ELR (cell line): ENCODE measurements around the gene CHD3.
"Not testable (repeated sequence)": the region's sequence is repeated elsewhere in the genome, so short reads cannot be mapped to it uniquely, and the experiment has no call there.

Source experiments
- DNase-seq: peaks from one replicate; pipeline ENCODE4 v3.0.0-alpha.2; 2015; ENCODE audit warnings: low read depth

The CHD3 gene

DNA sequence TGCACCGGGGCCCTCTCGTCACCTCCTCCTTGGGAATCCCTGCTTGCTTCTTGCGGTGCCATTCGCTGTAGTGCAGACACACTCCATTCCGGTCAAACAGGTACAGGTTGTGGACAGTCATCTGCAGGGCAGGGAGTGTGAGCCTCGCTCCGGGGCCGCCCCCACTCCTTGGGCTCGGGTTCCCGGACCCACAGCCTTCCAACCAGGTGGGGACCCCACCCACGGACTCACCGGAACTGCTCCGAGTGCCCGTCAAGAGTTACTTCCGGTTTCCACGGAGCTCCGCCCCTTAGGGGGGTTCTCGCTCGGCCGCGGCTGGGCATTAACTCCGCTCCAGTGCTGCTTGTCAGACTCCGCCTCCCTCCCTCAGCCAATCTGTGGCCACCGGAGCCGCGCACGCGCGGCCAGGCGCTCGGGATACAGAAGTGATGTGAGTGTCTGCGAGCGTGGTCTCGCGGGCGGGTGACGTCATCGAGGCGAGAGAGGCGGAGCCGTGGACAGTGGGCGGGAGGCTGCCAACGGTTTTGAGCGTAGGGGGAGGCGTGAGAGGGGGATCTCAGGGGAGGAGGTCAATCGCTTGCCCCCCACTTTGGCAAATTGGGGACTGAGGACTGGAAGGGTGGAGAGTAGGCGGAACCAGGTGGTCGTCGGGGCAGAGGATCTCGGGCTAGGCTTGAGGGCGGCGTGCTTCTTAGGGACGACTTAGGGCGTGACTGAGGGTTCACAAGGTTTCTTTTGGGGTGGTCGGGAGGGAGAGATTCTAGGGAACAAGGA is 43.3 kb downstream of the CHD3 start, which contains the start of the genes CNTROB and TRAPPC1:
Gene CNTROB, plus strand, starts transcription at position 498 of the 774 bp plus-strand sequence. CDS start 874 bp downstream, outside the sequence.
Gene TRAPPC1, minus strand, starts transcription at position 238 of the 774 bp plus-strand sequence. Its CDS starts 117 bp downstream, at position 121.
- peak; percentile 99 for DNase-seq

DNA sequence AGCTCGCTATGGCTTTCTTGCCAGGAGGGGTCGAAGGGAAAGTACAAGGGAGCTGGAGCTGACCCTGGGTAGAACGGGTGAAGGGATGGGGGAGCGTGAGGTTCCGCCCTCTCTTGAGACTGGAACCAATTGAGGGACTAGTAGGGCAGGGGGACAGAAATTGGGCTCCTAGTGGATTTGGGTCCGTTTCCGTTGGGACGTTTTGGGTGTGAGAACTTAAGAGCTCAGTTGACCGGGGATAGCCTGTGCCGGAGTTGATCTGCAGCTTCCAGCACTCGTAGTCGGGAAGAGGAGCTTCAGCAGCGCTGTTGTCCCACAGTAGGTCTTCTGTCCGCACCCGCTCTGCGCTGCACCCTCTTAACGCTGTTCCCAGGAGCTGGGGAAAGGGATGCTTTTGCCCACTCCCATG is 43.9 kb downstream of the CHD3 start:
- peak; percentile 57 for DNase-seq

DNA sequence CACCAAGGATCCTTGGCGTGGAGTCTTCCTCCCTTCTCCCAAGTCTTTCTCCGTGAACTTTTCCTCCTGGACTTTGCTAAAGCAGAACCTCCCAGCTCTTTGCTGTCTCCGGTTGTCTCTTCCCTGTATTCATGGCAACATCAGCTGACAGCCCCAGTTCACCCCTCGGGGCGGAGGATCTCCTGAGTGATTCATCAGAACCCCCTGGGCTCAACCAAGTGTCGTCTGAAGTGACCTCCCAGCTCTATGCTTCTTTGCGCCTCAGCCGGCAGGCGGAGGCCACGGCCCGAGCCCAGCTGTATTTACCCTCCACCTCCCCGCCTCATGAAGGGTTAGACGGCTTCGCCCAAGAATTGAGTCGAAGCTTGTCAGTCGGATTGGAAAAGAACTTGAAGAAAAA is 44.4 kb downstream of the CHD3 start:
- DNase-seq = peak; percentile 90

- no peak for DNase-seq
Observed at GRCh38 chr17:7935859-7936258, 47.3 kb downstream of the CHD3 start.

GRCh38 chr17:7940034-7940433 is 51.4 kb downstream of the CHD3 start:
- DNase-seq = no peak

- DNase-seq = no peak
Observed at GRCh38 chr17:7940743-7941142, 52.2 kb downstream of the CHD3 start.

DNA sequence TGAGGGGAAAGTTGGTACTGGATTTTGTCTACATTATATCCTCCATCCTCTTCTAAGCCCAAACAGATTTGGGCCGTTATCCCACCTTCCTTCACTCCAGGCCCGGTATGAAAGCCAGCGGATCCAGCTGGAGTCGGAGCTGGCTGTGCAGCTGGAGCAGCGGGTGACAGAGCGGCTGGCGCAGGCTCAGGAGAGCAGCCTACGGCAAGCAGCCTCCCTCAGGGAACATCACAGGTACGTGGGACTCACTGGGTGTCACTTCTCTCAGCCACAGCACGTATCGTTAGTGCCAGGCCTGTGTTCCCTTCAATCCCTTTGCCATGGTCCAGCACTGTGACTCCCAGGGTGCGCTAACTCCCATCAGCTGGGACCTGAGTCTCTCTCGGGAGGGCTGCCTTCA is 54.7 kb downstream of the CHD3 start:
- DNase-seq = no peak

DNA sequence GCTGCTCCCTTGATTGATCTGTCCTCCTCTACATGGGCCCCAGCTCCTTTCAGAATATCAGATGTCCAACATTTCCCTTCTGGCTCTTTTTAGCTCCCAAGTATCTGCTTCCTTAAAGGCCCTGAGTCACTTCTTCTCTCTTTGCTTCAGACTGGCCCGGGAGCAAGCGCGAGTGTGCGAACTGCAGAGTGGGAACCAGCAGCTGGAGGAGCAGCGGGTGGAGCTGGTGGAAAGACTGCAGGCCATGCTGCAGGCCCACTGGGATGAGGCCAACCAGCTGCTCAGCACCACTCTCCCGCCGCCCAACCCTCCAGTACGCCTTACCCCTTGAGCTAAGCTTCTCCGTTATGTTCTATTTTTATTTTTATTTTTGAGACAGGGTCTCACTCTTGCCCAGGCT is 55.7 kb downstream of the CHD3 start:
- DNase-seq = no peak

GRCh38 chr17:7945651-7946050 is 57.1 kb downstream of the CHD3 start:
- DNase-seq = no peak

DNA sequence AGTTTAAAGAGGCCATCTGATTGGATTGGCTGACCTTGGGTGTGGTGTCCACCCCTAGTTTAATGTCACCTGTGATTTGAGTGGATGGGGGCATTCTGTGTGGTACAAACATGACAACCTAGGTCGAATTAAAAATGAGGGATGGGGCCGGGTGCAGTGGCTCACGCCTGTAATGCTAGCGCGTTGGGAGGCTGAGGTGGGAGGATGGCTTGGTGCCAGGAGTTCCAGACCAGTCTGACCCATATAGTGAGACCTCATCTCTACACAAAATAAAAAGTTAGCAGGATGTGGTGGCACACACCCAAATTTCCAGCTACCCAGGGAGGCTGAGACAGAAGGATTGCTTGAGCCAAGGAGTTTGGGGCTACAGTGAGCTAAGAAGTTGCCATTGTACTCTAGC is 57.9 kb downstream of the CHD3 start:
- DNase-seq = no peak

DNA sequence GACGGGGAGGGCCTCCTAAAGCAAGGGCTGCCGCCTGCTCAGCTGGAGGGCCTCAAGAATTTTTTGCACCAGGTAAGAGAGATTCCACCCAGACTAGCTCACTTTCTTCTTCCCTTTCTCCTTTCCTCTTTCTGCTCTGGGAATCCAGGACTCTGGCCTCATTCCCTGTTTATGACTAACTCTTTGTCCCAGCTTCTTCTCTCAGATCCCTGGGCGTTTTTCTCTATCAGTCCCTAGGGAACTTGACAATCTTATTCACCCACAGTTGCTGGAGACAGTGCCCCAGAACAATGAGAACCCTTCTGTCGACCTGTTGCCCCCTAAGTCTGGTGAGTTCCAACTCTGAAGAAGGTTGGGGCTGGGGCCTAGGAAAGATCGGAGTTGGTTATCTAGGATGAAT is 59.1 kb downstream of the CHD3 start:
- no peak for DNase-seq

DNA sequence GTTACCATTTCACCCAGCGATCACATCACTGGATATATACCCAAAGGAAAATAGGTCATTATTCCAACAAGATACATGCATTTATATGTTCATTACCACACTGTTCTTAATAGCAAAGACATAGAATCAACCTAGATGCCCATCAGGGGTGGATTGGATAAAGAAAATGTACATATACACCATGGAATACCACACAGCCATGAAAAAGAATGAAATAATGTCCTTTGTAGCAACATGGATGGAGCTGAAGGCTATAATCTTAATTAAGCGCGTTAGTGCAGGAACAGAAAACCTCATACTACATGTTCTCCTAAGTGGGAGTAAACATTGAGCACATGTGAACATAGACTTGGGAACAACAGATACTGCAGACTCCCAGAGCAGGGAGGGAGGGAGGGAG is 62.0 kb downstream of the CHD3 start:
- DNase-seq = no peak

DNA sequence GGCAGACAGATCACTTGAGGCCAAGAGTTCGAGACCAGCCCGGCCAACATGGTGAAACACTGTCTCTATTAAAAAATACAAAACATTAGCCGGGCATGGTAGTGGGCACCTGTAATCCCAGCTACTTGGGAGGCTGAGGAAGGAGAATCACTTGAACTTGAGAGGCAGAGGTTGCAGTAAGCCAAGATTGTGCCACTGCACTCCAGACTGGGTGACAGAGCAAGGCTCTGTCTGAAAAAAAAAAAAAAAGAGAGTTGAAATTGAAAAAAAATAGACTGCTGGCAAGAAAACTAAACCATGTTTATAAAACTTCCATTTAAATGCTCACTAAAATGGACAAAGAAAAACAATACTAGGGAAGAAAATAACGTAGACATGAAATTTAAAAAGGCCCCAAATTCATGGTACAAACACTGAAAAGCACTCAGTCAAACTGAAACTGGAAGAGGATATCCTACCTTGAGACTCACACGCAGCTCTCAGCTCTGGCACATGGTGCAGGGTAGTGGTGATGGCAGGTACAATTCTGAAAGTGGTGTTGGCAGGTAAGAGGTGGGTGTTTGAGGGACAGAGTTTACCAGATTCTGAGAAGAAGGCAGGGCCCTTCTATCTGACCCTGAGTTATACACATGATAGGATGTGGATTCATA is 62.7 kb downstream of the CHD3 start:
- no peak for DNase-seq

- DNase-seq = not testable (repeated sequence)
Observed at GRCh38 chr17:7953266-7953665, 64.7 kb downstream of the CHD3 start.

DNA sequence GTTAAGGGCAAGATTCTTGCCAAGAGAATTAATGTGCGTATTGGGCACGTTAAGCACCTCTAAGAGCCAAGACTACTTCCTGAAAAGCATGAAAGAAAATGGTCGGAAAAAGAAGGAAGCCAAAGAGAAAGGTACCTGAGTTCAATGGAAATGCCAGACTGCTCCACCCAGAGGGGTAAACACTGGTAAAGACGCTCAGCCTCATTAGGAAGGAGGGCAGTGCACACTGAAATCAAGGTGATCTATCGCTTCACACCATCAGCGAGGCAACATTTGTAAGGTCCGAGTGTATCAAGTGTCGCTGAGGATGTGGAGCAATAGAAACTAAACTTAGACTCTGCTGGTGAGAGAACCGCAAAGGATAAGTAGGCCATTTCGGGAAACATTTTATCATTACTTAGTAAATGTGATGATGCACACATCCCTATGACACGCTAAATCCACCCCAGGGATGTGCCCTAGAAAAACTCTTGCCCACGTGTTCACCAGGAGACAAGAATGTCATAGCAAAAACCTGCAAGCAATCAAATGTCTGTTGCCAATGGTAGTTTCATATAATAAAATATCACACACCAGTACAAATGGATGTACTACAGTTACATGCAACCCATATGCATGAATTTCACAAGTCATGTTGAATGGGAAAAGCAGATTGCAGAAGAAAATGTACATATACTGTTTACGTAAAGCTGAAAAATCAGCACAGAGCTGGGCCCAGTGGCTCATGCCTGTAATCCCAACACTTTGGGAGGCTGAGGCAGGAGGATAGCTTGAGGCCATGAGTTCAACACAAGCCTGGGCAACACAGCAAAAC is 67.0 kb downstream of the CHD3 start:
- no peak for DNase-seq

DNA sequence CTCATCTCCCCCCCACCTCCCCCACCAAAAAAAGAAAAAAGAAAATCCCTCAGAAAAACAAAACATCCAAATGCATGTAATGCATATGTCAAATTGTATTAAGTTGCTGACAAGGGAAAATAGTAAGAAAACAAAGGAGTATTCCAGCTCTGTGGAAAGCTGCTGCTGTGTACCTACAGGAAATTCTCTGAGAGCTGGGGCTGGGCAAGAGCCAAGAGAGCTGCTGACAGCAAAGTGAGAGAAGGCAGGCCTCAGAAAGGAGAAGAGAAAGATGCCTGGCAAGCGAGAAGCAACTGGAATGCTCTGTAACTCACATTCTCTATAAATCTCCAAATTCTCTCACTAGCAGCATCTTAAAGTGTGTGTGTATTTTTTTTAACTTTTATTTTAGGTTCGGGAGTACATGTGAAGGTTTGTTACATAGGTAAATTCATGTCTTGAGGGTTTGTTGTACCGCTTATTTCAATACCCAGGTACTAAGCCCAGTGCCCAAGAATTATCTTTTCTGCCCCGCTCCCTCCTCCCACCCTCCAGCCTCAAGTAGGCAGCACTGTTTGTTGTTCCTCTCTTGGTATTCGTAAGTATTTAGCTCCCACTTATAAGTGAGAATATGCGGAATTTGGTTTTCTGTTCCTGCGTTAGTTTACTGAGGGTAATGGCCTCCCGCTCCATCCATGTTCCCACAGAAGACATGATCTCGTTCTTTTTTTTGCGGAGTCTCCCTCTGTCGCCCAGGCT is 67.8 kb downstream of the CHD3 start:
- no peak for DNase-seq

DNA sequence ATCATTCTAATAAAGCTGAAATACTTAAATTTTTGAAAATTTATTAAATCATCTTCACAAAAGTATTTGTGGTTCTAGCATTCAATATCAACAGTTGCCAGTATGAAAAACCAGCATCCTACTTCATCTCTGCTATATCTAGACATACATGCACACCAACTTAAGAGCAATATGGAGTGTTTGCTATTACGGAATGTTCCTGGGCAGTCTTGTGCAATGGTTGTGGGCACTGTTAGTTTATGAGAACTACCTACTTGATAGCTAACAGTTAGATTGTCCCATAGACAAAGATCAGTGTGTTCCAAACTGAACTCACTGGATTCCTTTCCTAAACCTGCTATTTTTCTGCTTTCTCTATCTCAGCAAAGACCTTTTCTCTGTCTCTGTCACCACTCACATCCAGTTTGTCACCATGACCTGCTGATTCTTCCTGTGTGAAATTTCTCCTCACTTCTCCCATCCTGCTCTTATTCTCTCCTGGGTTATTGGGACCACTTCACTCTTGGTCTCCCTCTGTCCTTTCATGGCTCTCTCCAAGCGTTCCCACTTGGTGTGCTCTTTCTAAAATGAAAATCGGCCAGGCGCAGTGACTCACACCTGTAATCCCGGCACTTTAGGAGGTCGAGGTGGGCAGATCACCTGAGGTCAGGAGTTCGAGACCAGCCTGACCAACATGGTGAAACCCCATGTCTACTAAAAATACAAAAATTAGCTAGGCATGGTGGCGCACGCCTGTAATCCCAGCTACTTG is 71.1 kb downstream of the CHD3 start:
- no peak for DNase-seq

DNA sequence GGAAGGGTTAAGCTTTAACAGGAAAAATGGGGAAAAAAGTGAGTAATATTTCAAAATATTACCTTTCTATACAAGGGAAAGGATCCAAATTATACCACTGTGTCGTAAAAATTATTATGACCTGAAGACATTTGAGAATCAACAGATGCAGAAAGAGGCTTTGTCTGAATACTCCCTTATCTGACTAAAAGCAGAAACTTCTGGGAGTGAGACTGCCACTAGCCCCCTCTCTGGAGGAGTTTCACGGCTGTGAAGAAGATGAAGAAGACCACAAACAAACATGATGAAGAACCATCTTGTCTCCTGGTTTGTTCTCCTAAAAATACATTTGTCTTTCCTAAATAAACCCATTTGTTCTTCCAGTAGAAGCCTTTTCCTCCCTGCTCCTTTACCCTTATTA is 72.8 kb downstream of the CHD3 start:
- no peak for DNase-seq
